SU-DHL-6 (cell line): ENCODE data around the gene SUGCT.

Experiments used
- CTCF ChIP-seq: fragments of 200-600 bp; sonication (generic); IDR thresholded peaks from one replicate; pipeline ENCODE4 v1.5.1; 2017; ENCODE audit warnings: antibody characterized with exemption, mild to moderate bottlenecking, low read length, moderate library complexity; ENCODE audit not compliant: insufficient read depth, poor library complexity, severe bottlenecking
- EZH2phosphoT487 ChIP-seq: fragments of 200-600 bp; sonication (generic), shearing (Covaris generic); conservative IDR thresholded peaks from 2 replicates; pipeline ENCODE4 v1.6.1; 2018; ENCODE audit warnings: mild to moderate bottlenecking, antibody characterized with exemption, low read length, moderate library complexity, mixed read lengths

GRCh38 chr7:40120020-40120419, 14.8 kb upstream of the SUGCT start:
- TF ChIP-seq CTCF = no peak
- no peak for TF ChIP-seq EZH2phosphoT487
